Neural cell (in vitro differentiated cells): ENCODE results near the gene IGSF5. TPM values are rescaled to one million over a fixed set of nuclear protein-coding genes. Genes with fewer than 3 reads are reported as not detected.

Source experiments
- H2AFZ ChIP-seq: fragments of 200-600, 300-800 bp; sonication (generic), shearing (Covaris generic); 2 replicates; pipeline ENCODE4 v1.6.0; 2014; ENCODE audit warnings: low read depth, mild to moderate bottlenecking, antibody characterized with exemption, low read length, moderate library complexity
- H3F3A ChIP-seq: fragments of 200-600 bp; shearing (Covaris generic); 2 replicates; pipeline ENCODE4 v1.6.1; 2016; ENCODE audit warnings: mild to moderate bottlenecking, moderate library complexity, mixed read lengths, antibody characterized with exemption, low read length; ENCODE audit not compliant: insufficient read depth, poor library complexity, severe bottlenecking
- H3K27ac ChIP-seq: fragments of 200-600, 300-800 bp; sonication (generic), shearing (Covaris generic); 2 replicates; pipeline ENCODE4 v1.5.1; 2014; ENCODE audit warnings: mild to moderate bottlenecking, low read length, moderate library complexity
- H3K27me3 ChIP-seq: fragments of 300-800, 200-600 bp; sonication (generic), shearing (Covaris generic); 2 replicates; pipeline ENCODE4 v1.6.0; 2014; ENCODE audit warnings: mild to moderate bottlenecking, low read depth, low read length, moderate library complexity; ENCODE audit not compliant: insufficient read depth
- H3K36me3 ChIP-seq: fragments of 300-800, 200-600 bp; sonication (generic), shearing (Covaris generic); 2 replicates; pipeline ENCODE4 v1.5.1; 2014; ENCODE audit warnings: mild to moderate bottlenecking, antibody characterized with exemption, low read length, moderate library complexity; ENCODE audit not compliant: insufficient read depth
- H3K4me2 ChIP-seq: fragments of 300-800, 200-600 bp; sonication (generic), shearing (Covaris generic); 2 replicates; pipeline ENCODE4 v1.6.0; 2014; ENCODE audit warnings: mild to moderate bottlenecking, low read length
- H3K4me3 ChIP-seq: fragments of 300-800, 200-600 bp; sonication (generic), shearing (Covaris generic); 2 replicates; pipeline ENCODE4 v1.5.1; 2014; ENCODE audit warnings: mild to moderate bottlenecking, low read length, moderate library complexity
- H3K79me2 ChIP-seq: fragments of 200-600 bp; shearing (Covaris generic); replicated peaks from 2 replicates; pipeline ENCODE4 v1.6.0; 2014; ENCODE audit warnings: mild to moderate bottlenecking, low read length, moderate library complexity; ENCODE audit not compliant: insufficient read depth
- H3K9ac ChIP-seq: fragments of 300-800, 200-600 bp; sonication (generic), shearing (Covaris generic); 2 replicates; pipeline ENCODE4 v1.6.1; 2016; ENCODE audit warnings: mild to moderate bottlenecking, low read length, mixed read lengths
- H3K9me2 ChIP-seq: fragments of 200-600 bp; shearing (Covaris generic); 2 replicates; pipeline ENCODE4 v1.6.1; 2016; ENCODE audit warnings: mild to moderate bottlenecking, low read length, mixed read lengths; ENCODE audit not compliant: insufficient read depth
- H3K9me3 ChIP-seq: fragments of 200-600, 300-800 bp; sonication (generic), shearing (Covaris generic); 2 replicates; pipeline ENCODE4 v1.6.1; 2016; ENCODE audit warnings: mild to moderate bottlenecking, mixed run types, low read length, moderate library complexity, mixed read lengths
- H4K20me1 ChIP-seq: fragments of 200-600 bp; shearing (Covaris generic); 2 replicates; pipeline ENCODE4 v1.6.1; 2016; ENCODE audit warnings: mild to moderate bottlenecking, mixed run types; ENCODE audit not compliant: insufficient read depth
- EP300 ChIP-seq: fragments of 450-650 bp; conservative IDR thresholded peaks from 2 replicates; pipeline ENCODE4 v1.6.1; 2014; ENCODE audit warnings: antibody characterized with exemption, mild to moderate bottlenecking, moderate library complexity; ENCODE audit not compliant: poor library complexity, severe bottlenecking
- EZH2 ChIP-seq: fragments of 200-600, 300-800 bp; shearing (Covaris generic), sonication (generic); IDR thresholded peaks from 2 replicates; pipeline ENCODE4 v1.6.1; 2014; ENCODE audit warnings: antibody characterized with exemption, low read length, borderline replicate concordance, mild to moderate bottlenecking; ENCODE audit not compliant: insufficient read depth, poor library complexity, severe bottlenecking
- MXI1 ChIP-seq: fragments of 450-650 bp; conservative IDR thresholded peaks from 2 replicates; pipeline ENCODE4 v1.6.1; 2014; ENCODE audit warnings: antibody characterized with exemption, mild to moderate bottlenecking; ENCODE audit not compliant: poor library complexity, severe bottlenecking
- POLR2AphosphoS5 ChIP-seq: IDR thresholded peaks from 2 replicates; pipeline ENCODE4 v1.6.1; 2012
- RAD21 ChIP-seq: fragments of 450-650 bp; conservative IDR thresholded peaks from 2 replicates; pipeline ENCODE4 v1.6.1; 2014; ENCODE audit warnings: antibody characterized with exemption, mild to moderate bottlenecking, moderate library complexity
- REST ChIP-seq: IDR thresholded peaks from 2 replicates; pipeline ENCODE4 v1.6.1; 2012; ENCODE audit warnings: borderline replicate concordance
- SMC3 ChIP-seq: fragments of 450-650 bp; conservative IDR thresholded peaks from 2 replicates; pipeline ENCODE4 v1.6.1; 2014; ENCODE audit warnings: antibody characterized with exemption, mild to moderate bottlenecking, moderate library complexity; ENCODE audit not compliant: poor library complexity
- TAF1 ChIP-seq: IDR thresholded peaks from 2 replicates; pipeline ENCODE4 v1.6.1; 2012; ENCODE audit warnings: low read depth
- polyA plus RNA-seq: library from polyadenylated mRNA; depleted of rRNA; stranded (reverse); fragments of >200 nt; gene quantifications from 2 replicates; pipeline ENCODE4 v1.2.3, GENCODE V29; 2014
- TF ChIP-seq, protein P1 (sequence below): fragments of 450-650 bp; IDR thresholded peaks from 2 replicates; pipeline ENCODE4 v1.5.1; 2014; ENCODE audit warnings: antibody characterized with exemption, mild to moderate bottlenecking, moderate library complexity; ENCODE audit not compliant: poor library complexity, severe bottlenecking

Gene IGSF5
- polyA plus RNA-seq, 1 donor from 2014 or later: 1.1 TPM

GRCh38 chr21:39730418-39731157 is 14.4 kb upstream of the IGSF5 start:
- Histone ChIP-seq H3K9me2 (no peaks in the 10 kb centered on the region), H3K27ac (no peak overlapping the region), H2AFZ (no peak overlapping the region), H3K9me3 (no peaks in the 10 kb centered on the region), H3K36me3 (no peaks in the 10 kb centered on the region), H3K79me2 (no peaks in the 10 kb centered on the region), H4K20me1 (no peaks in the 10 kb centered on the region), H3K9ac (no peak overlapping the region), H3K4me3 (no peak overlapping the region), H3F3A (no peaks in the 10 kb centered on the region), H3K4me2 (no peak overlapping the region), H3K27me3 (no peaks in the 10 kb centered on the region)
- TF ChIP-seq RAD21: no peak
- no peak for TF ChIP-seq TAF1
- TF ChIP-seq, protein P1, sequence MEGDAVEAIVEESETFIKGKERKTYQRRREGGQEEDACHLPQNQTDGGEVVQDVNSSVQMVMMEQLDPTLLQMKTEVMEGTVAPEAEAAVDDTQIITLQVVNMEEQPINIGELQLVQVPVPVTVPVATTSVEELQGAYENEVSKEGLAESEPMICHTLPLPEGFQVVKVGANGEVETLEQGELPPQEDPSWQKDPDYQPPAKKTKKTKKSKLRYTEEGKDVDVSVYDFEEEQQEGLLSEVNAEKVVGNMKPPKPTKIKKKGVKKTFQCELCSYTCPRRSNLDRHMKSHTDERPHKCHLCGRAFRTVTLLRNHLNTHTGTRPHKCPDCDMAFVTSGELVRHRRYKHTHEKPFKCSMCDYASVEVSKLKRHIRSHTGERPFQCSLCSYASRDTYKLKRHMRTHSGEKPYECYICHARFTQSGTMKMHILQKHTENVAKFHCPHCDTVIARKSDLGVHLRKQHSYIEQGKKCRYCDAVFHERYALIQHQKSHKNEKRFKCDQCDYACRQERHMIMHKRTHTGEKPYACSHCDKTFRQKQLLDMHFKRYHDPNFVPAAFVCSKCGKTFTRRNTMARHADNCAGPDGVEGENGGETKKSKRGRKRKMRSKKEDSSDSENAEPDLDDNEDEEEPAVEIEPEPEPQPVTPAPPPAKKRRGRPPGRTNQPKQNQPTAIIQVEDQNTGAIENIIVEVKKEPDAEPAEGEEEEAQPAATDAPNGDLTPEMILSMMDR: no peak
- TF ChIP-seq EP300: no peak
- TF ChIP-seq REST: no peak
- TF ChIP-seq POLR2AphosphoS5: no peak
- no peak for TF ChIP-seq EZH2
- no peak for TF ChIP-seq MXI1

GRCh38 chr21:39736716-39737115 is 8.3 kb upstream of the IGSF5 start:
- no peaks in the 10 kb centered on the region for H3F3A ChIP-seq
- no peak overlapping the region for H3K27ac ChIP-seq
- H2AFZ ChIP-seq: no peak overlapping the region
- H3K4me2 ChIP-seq: no peak overlapping the region
- H3K9ac ChIP-seq: no peak overlapping the region
- no peaks in the 10 kb centered on the region for H3K79me2 ChIP-seq
- no peaks in the 10 kb centered on the region for H3K9me3 ChIP-seq
- H3K27me3 ChIP-seq: no peaks in the 10 kb centered on the region
- no peak overlapping the region for H3K4me3 ChIP-seq
- H3K36me3 ChIP-seq: no peaks in the 10 kb centered on the region
- no peaks in the 10 kb centered on the region for H3K9me2 ChIP-seq
- no peaks in the 10 kb centered on the region for H4K20me1 ChIP-seq
- TF ChIP-seq RAD21: no peak
- TF ChIP-seq EP300: no peak
- TF ChIP-seq, protein P1: no peak
- no peak for TF ChIP-seq TAF1
- no peak for TF ChIP-seq EZH2
- TF ChIP-seq REST: no peak
- no peak for TF ChIP-seq SMC3
- TF ChIP-seq POLR2AphosphoS5: no peak
- TF ChIP-seq MXI1: no peak
